ENCODE measurements around the gene ZNF384.
"Not testable (repeated sequence)": the region's sequence is repeated elsewhere in the genome, so short reads cannot be mapped to it uniquely, and the experiment has no call there.

The ZNF384 gene

DNA sequence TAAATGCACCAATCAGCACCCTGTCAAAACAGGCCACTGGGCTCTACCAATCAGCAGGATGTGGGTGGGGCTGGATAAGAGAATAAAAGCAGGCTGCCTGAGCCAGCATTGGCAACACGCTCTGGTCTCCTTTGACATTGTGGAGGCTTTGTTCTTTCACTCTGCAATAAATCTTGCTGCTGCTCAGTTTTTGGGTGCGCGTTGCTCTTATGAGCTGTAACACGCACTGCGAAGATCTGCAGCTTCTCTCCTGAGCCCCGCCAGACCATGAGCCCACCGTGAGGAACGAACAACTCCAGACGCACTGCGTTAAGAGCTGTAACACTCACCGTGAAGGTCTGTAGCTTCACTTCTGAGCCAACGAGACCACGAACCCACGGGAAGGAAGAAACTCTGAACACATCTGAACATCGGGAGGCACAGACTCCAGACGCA lies 19.8 kb upstream of the ZNF384 start:
- TF ChIP-seq POLR2A (IDR thresholded peaks at IDR 0.05; ENCODE audit: low read depth, low read length): no peak
- no peak for DNase-seq (ENCODE audit: insufficient read length, low spot score)
- no peak for FAIRE-seq

DNA sequence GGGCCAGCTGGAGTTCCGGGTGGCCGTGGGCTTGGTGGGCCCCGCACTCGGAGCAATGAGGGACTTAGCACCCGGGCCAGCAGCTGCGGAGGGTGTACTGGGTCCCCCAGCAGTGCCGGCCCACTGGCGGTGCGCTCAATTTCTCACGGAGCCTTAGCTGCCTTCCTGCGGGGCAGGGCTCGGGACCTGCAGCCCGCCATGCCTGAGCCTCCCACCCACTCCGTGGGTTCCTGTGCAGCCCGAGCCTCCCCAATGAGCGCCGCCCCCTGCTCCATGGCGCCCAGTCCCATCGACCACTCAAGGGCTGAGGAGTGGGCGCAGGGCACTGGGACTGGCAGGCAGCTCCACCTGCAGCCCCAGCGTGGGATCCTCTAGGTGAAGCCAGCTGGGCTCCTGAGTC lies 19.2 kb upstream of the ZNF384 start:
- not testable (repeated sequence) for FAIRE-seq; DNase-seq (ENCODE audit: insufficient read length, low spot score)

DNA sequence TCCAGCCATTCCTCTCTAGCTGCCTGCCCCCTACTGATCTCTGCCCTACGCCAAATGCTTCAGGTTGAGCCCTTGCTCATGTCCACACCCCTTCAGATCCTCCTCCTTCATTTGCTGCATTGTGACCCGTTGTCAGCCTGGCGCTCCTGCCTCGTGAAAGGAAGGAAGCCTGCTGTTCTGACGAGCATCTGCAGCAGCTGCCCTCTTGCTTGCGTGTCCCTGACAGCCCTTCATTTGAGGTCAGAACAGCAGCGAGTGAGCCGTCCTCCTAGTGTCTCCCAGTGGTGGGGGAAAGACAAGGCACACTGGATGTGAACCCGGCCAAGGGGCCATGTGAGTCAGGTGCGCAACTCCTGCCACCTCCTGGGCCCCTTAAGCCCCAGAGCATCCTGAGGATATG lies 14.5 kb upstream of the ZNF384 start:
- FAIRE-seq (no peak), DNase-seq (ENCODE audit: insufficient read length, low spot score) (no peak)
- TF ChIP-seq POLR2A (IDR thresholded peaks at IDR 0.05; ENCODE audit: low read depth, low read length): no peak

DNA sequence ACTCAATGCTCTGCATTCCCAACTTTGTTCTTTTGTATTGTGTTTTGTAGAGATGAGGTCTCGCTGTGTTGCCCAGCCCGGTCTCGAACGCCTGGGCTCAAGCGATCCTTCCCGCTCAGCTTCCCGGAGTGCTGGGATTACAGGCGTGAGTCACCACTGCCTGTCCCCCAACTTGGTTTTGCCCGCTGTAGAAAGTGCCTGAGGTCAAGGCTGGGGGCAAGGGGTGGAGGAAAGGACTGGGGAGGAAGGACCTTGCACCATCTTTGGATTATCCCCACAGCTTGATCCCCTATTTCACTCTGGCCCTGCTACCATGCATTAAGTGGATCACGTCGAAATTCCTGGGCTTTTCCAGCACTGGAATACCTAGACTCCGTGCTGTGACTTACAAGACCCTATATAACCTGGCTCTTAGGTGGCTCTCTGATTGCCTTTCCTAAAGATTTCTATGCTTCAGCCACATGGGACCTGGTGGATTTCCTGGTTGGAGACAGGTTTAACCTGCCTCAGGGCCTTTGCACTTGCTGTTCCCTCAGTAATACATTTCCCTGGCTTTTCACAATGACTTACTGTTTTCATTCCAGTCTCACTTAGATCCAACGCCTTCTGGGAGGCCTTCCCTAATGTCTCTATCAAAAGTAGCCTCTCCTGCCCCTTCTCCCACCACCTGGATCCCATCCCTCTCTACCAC lies 12.0 kb upstream of the ZNF384 start:
- no peak for FAIRE-seq

DNA sequence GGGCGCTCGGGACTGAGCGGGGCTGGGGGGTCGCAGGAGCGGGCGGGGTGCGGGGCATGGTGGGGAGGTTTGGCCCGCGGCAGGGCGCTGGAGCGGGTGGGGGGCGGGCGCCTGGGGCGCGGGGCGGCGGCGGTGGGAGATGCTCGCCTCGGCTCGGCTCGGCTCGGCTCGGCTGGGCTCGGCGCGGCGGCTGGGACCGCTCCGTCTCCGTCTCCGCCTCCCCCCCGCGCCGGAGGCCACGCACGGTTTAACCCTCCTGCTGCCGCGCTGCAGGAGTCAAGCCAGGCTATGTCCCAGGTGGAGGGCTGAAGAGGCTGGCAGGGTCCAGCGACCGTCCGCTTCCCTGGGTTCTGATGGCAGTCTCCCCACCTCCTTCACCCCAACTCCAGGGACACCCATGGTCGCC lies 11.5 kb upstream of the ZNF384 start, which contains the start of gene PIANP:
PIANP (minus strand) TSS at position 170 of the 406 bp plus-strand sequence. CDS start 2,754 bp downstream, outside the sequence.
- FAIRE-seq (no peak), DNase-seq (ENCODE audit: insufficient read length, low spot score) (no peak)

More for the DNA sequence above, 12.0 kb upstream of the ZNF384 start:
- no peak for TF ChIP-seq POLR2A (IDR thresholded peaks at IDR 0.05; ENCODE audit: low read depth, low read length)
- DNase-seq (ENCODE audit: insufficient read length, low spot score): no peak

DNA sequence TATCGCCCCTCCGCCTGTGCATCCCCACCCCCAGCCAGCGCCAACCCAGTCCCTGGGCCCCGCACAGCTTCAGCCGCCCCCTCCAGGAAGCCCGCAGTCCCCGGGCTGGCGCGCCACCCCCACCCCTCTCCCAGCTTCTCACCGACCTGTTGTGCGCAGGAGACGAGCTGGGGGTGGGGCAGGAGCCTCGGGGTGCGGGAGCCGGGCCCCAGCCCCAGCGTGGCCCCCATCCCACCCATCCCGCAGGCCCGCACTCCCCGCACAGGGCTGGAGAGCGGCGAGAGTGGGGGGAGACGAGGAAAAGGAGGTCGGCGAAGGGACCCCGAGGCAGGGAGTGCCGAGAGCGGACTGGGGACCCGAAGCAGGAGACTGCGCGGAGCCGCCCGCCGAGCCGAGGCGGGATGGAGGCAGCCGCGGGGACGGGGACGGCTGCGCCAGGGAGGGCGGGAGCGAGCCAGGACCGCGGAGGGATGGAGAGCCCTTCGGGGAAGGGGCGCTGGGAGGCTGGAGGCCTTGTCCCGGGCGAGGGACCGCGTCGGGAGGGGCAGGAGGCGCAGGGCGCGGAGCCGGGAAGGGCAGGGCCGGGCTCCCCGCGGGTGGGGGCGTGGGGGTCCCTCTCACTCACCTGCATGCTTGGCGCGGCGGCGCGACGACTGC lies 10.9 kb upstream of the ZNF384 start:
- TF ChIP-seq POLR2A (IDR thresholded peaks at IDR 0.05; ENCODE audit: low read depth, low read length): no peak
- no peak for DNase-seq (ENCODE audit: insufficient read length, low spot score)
- no peak for FAIRE-seq

More for the DNA sequence above, 11.5 kb upstream of the ZNF384 start, which contains the start of gene PIANP:
- TF ChIP-seq POLR2A (IDR thresholded peaks at IDR 0.05; ENCODE audit: low read depth, low read length): no peak

DNA sequence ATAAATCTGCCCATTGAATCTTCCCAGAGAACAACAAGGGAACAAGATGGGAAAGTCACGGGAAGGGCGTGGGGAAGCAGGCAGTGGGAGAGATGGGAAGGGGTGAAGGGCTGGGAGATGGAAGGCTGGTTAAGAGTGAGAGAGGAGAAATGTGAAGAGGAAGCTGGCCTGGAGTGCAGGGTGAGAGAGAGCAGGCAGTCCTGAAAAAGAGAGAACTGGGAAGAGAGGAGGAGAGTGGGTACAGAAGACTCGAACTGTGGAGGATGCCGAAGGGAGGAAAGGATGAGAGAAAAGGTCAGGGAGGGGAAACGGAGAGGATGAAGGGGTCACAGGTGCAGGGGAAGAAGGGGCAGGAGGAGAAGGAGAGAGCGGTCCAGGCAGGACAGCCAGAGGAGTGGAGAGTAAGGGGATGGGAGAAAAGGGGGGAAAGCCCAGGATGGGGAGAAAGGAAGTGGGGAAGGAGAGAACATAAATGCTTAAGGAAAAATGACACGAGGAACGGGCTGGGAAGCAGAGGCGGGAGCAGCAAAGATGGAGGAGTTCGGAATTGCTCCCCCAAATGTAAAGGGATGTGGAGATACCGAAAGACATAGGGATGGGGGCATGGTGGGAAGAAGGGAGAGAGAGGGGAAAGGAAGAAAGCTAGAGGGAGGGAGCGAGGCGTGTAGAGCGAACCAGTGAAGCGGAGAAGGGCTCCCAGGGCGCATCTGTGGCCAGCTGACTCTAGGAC lies 10.2 kb upstream of the ZNF384 start:
- FAIRE-seq (no peak), DNase-seq (ENCODE audit: insufficient read length, low spot score) (no peak)
- TF ChIP-seq POLR2A (IDR thresholded peaks at IDR 0.05; ENCODE audit: low read depth, low read length): no peak

DNA sequence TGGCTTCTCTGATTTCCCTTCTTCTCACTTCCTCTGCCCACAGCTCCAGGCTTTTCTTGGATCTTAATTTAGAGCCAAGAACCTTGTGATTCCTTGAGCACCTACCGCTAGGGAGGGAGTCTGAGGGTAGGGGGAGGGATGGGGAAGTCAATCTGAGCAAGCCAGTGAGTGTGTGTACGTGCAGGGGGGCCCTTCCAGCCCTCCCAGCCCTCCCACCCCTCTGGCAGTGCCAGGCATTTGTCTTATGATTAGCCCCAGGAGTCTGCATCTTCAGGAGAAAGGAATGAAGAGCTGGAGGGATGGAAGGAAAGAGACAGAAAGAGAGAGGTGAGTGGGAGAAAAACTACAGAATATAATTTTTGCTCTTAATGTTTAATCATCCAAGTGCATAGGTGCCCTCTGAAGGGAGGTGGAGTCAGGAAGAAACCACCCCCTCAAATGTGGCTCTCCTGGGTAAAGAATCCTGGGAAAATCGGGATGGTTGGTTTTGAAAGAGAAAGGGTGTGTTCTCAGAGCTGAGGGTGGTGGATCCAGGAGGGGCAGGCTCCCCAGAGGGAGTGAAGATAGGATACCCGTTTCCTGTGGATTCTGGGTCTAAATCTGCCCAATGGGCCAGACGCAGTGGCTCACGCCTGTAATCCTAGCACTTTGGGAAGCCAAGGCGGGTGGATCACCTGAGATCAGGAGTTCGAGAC lies 9.3 kb upstream of the ZNF384 start:
- no peak for TF ChIP-seq POLR2A (IDR thresholded peaks at IDR 0.05; ENCODE audit: low read depth, low read length)
- no peak for DNase-seq (ENCODE audit: insufficient read length, low spot score)
- FAIRE-seq: no peak

DNA sequence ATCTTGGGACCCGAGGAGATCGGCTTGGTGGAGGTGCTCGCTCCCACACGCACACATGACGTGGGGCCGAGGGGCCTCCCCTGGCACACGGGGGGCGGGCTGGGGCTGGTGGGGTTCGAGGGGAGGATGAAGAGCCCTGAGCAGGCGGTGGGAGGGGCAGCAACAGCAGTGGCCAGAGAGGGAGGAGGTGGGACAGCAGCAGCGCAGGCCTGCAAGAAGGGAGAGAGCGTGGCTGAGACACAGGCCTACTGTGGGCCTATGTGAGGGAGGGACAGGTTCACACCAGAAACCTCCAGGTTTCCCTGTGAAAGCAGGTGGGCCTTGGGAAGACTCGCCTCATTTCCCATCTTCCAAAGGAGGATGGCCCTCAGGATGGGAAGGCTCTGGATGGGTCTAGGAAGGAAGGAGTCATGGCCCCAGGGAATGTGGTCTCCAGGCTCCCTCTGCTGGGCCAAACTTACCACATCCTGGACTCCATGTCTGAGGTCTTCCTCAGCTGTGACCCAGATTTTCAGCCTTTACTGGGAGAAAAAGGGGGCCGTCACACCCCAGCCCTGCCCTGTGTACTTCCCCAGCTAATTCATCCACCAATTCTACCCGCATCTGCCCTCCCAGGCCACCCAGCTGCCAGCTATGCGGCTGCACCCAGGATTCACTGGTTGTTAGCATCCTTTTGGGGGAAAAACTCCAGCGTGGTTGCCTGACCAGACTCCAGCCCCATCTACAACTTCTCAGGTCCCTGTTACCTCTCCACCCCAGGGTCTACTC lies 8.6 kb upstream of the ZNF384 start:
- peak; percentile 76 for FAIRE-seq
- DNase-seq (ENCODE audit: insufficient read length, low spot score): peak; percentile 85
- no peak for TF ChIP-seq POLR2A (IDR thresholded peaks at IDR 0.05; ENCODE audit: low read depth, low read length)

DNA sequence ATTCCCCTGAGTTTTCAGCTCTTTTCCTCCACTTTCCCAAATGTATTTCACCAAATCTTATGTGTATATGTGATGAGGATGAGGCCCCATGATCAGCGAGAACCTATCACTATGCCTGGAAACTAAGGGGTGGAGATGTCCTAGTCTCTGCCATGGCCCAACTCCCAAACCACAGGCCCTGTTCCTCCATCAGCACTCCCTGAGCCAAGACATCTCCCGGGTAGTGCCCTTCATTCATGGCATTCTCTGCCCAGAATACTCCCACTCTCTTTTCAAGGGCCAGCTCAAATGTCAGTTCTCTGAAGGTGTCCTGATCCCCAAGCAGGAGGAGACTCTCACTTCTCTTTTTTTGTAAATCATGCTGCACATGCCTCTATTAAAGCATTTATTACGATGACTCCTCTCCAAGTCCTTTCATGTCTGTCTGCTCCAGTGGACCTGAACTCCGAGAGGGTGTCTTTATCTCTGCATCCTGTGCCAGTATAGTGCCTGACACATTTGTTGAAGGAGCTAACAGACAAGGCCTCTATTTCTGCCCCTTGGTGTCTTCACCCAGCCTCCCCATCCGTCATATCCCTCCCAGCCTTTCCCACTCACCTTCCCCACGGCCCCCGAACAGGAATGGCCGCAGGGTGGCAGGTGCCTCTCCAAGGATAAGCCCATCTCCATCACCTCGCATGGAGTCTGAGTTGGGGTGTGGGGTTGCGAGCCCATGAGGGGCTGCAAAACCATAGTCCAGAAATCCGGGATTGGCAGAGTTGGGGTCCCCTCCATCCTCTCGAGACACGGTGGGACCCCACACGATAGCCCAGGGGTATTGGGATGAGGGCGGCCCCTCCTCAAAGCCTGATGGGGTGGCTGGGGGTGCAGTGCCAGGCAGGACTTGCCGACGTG lies 7.8 kb upstream of the ZNF384 start:
- TF ChIP-seq POLR2A (IDR thresholded peaks at IDR 0.05; ENCODE audit: low read depth, low read length): no peak
- DNase-seq (ENCODE audit: insufficient read length, low spot score): no peak
- no peak for FAIRE-seq

DNA sequence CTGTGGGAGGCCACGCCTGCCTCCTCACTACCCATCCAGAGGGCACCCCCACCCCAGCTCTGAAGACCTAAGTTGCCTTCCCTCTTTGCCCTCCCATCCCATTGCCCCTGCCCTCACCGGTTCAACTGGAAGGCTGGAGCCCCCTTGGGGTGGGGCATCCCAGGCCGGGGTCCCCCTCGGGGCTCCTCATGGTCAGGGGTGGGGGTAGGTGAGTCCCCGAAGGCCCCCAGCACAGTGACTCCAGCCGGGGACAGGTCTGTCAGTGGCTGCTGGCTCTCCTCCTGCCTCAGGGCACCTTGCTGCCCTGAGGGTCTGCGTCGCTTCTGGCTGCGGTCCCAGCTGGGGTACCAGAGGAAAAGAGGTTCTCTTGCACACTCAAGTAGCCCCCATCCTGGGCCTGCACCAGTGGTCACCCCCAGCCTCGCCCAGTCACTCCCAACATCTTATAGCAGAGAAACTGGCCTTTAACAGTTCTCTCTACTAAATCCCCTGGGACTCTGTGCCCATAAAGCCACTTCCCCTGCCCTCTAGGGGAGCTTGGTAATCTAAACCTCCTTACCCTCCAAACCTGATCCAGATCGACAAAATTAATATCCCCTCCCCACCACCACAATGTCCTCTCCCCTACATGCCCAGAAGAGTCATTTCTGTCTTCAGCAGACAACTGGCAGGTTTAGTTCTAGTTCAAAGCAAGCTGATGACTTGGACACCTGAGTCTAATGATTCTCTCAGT lies 6.3 kb upstream of the ZNF384 start:
- DNase-seq (ENCODE audit: insufficient read length, low spot score): no peak
- no peak for FAIRE-seq
- TF ChIP-seq POLR2A (IDR thresholded peaks at IDR 0.05; ENCODE audit: low read depth, low read length): no peak

DNA sequence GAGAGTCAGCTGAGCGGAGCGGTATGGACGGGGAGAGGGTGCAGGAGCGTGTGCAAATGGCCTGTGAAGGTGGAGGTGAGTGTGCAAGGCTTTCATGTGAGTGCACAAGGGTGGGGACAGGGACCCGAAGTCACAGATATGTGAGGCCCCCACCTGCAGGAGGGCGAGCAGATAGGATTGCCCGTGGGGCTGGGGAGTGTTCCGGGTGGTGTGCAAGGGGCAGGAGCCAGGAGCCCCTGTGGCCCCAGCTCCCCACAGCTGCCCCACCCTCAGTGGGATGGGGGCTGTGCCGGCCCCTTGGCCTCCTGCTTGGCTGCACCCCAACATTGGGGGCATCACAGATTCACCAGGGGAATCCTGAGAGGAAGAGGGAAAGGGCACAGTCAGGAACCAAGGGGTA lies 5.5 kb upstream of the ZNF384 start:
- FAIRE-seq (no peak), DNase-seq (ENCODE audit: insufficient read length, low spot score) (no peak)
- no peak for TF ChIP-seq POLR2A (IDR thresholded peaks at IDR 0.05; ENCODE audit: low read depth, low read length)
